ENCODE measurements around the gene NCBP1.
"Not testable (repeated sequence)": the region's sequence is repeated elsewhere in the genome, so short reads cannot be mapped to it uniquely, and the experiment has no call there.

NCBP1 gene

GRCh38 chr9:97617939-97618416 is 15.6 kb upstream of the NCBP1 start:
- no peak overlapping the region for H3K4ac ChIP-seq (ENCODE audit: low read length)
- no peaks in the 10 kb centered on the region for H3K4me1 ChIP-seq (ENCODE audit: control insufficient read depth in 2 of 2, insufficient read depth in 1 of 2, low read depth in 1 of 2, low read length in 2 of 2)
- no peak overlapping the region for H4K8ac ChIP-seq (ENCODE audit: low read depth, low read length)
- H3K23ac ChIP-seq (ENCODE audit: low read depth, low read length, poor library complexity), result no peak overlapping the region
- no peak overlapping the region for H2BK15ac ChIP-seq (ENCODE audit: low read length)
- H3K27ac ChIP-seq (replicated peaks; ENCODE audit: low read length), result no peak overlapping the region
- no peak overlapping the region for H2AK5ac ChIP-seq (ENCODE audit: low read depth, low read length)
- H3K36me3 ChIP-seq (replicated peaks in 1 of 2; ENCODE audit: control insufficient read depth in 2 of 2, insufficient read depth in 2 of 2, low read length in 2 of 2), result peaks cover 15 to 94% of the 10 kb centered on the region in 2 donors
- no peak overlapping the region for H3K18ac ChIP-seq (ENCODE audit: low read length)
- H2AFZ ChIP-seq (ENCODE audit: low read length), result no peak overlapping the region
- no peak overlapping the region for H3K4me2 ChIP-seq (ENCODE audit: insufficient read depth, low read length, poor library complexity, severe bottlenecking)
- no CpG with 5 or more reads among the region's 1 CpG for WGBS, 2 donors (ENCODE audit: extremely low coverage in 2 of 2, insufficient read length in 2 of 2, insufficient replicate concordance in 1 of 2)
- no peak overlapping the region for H3K9ac ChIP-seq (ENCODE audit: low read depth, low read length, poor library complexity)
- no peak overlapping the region for H2BK12ac ChIP-seq (ENCODE audit: low read length)
- DNase-seq (ENCODE audit: low spot score), result no peak
- H3K4me3 ChIP-seq (ENCODE audit: low read length in 2 of 2), result no peak overlapping the region
- H2BK5ac ChIP-seq (ENCODE audit: low read length), result no peak overlapping the region
- no peak overlapping the region for H3K14ac ChIP-seq (ENCODE audit: low read length)
- H4K91ac ChIP-seq (ENCODE audit: low read depth, low read length, poor library complexity), result no peak overlapping the region
- H3K9me3 ChIP-seq (replicated peaks in 1 of 2; ENCODE audit: control insufficient read depth in 2 of 2, insufficient read depth in 1 of 2, low read depth in 1 of 2, low read length in 2 of 2), result peaks cover 0 to 10% of the 10 kb centered on the region in 2 donors
- no peak overlapping the region for H2BK120ac ChIP-seq (ENCODE audit: low read depth, low read length)
- no peaks in the 10 kb centered on the region for H3K27me3 ChIP-seq (ENCODE audit: control insufficient read depth in 3 of 3, insufficient read depth in 3 of 3, low read depth in 1 of 3, low read length in 3 of 3)
- H3K79me1 ChIP-seq (ENCODE audit: low read depth, low read length), result no peaks in the 10 kb centered on the region

GRCh38 chr9:97620063-97620462 is 13.6 kb upstream of the NCBP1 start:
- H2BK120ac ChIP-seq (ENCODE audit: low read depth, low read length); H2AK5ac ChIP-seq (ENCODE audit: low read depth, low read length); H3K27ac ChIP-seq (replicated peaks; ENCODE audit: low read length); H3K4me1 ChIP-seq (ENCODE audit: control insufficient read depth in 2 of 2, insufficient read depth in 1 of 2, low read depth in 1 of 2, low read length in 2 of 2); H3K4me2 ChIP-seq (ENCODE audit: insufficient read depth, low read length, poor library complexity, severe bottlenecking); H2AFZ ChIP-seq (ENCODE audit: low read length); H3K4me3 ChIP-seq (ENCODE audit: low read length in 2 of 2); H3K23ac ChIP-seq (ENCODE audit: low read depth, low read length, poor library complexity); H2BK15ac ChIP-seq (ENCODE audit: low read length); H4K91ac ChIP-seq (ENCODE audit: low read depth, low read length, poor library complexity); H2BK12ac ChIP-seq (ENCODE audit: low read length); H3K4ac ChIP-seq (ENCODE audit: low read length); H3K18ac ChIP-seq (ENCODE audit: low read length); H4K8ac ChIP-seq (ENCODE audit: low read depth, low read length); H3K79me1 ChIP-seq (ENCODE audit: low read depth, low read length); DNase-seq (ENCODE audit: low spot score); H3K9ac ChIP-seq (ENCODE audit: low read depth, low read length, poor library complexity); H3K14ac ChIP-seq (ENCODE audit: low read length); H3K27me3 ChIP-seq (ENCODE audit: control insufficient read depth in 3 of 3, insufficient read depth in 3 of 3, low read depth in 1 of 3, low read length in 3 of 3); H2BK5ac ChIP-seq (ENCODE audit: low read length): not testable (repeated sequence)
- Histone ChIP-seq H3K36me3 (replicated peaks in 1 of 2; ENCODE audit: control insufficient read depth in 2 of 2, insufficient read depth in 2 of 2, low read length in 2 of 2) (peaks cover 18 to 96% of the 10 kb centered on the region in 2 donors), H3K9me3 (replicated peaks in 1 of 2; ENCODE audit: control insufficient read depth in 2 of 2, insufficient read depth in 1 of 2, low read depth in 1 of 2, low read length in 2 of 2) (peaks cover 0 to 16% of the 10 kb centered on the region in 2 donors)
- no CpG with 5 or more reads among the region's 2 CpGs for WGBS, 2 donors (ENCODE audit: extremely low coverage in 2 of 2, insufficient read length in 2 of 2, insufficient replicate concordance in 1 of 2)

- not testable (repeated sequence) for H2BK5ac ChIP-seq (ENCODE audit: low read length); H3K79me1 ChIP-seq (ENCODE audit: low read depth, low read length); H2AFZ ChIP-seq (ENCODE audit: low read length); H3K27me3 ChIP-seq (ENCODE audit: control insufficient read depth in 3 of 3, insufficient read depth in 3 of 3, low read depth in 1 of 3, low read length in 3 of 3); H3K4ac ChIP-seq (ENCODE audit: low read length); H2AK5ac ChIP-seq (ENCODE audit: low read depth, low read length); H2BK15ac ChIP-seq (ENCODE audit: low read length); H3K9ac ChIP-seq (ENCODE audit: low read depth, low read length, poor library complexity); H4K91ac ChIP-seq (ENCODE audit: low read depth, low read length, poor library complexity); H3K18ac ChIP-seq (ENCODE audit: low read length); H3K14ac ChIP-seq (ENCODE audit: low read length); H3K23ac ChIP-seq (ENCODE audit: low read depth, low read length, poor library complexity); H3K27ac ChIP-seq (replicated peaks; ENCODE audit: low read length); DNase-seq (ENCODE audit: low spot score); H3K4me1 ChIP-seq (ENCODE audit: control insufficient read depth in 2 of 2, insufficient read depth in 1 of 2, low read depth in 1 of 2, low read length in 2 of 2); H2BK12ac ChIP-seq (ENCODE audit: low read length); H4K8ac ChIP-seq (ENCODE audit: low read depth, low read length); H2BK120ac ChIP-seq (ENCODE audit: low read depth, low read length); H3K4me2 ChIP-seq (ENCODE audit: insufficient read depth, low read length, poor library complexity, severe bottlenecking)
- Histone ChIP-seq H3K36me3 (replicated peaks in 1 of 2; ENCODE audit: control insufficient read depth in 2 of 2, insufficient read depth in 2 of 2, low read length in 2 of 2) (peaks cover 17 to 97% of the 10 kb centered on the region in 2 donors), H3K9me3 (replicated peaks in 1 of 2; ENCODE audit: control insufficient read depth in 2 of 2, insufficient read depth in 1 of 2, low read depth in 1 of 2, low read length in 2 of 2) (peaks cover 0 to 16% of the 10 kb centered on the region in 2 donors), H3K4me3 (ENCODE audit: low read length in 2 of 2) (peak overlapping the region in 1 of 2 donors; percentile 53)
- WGBS, 2 donors (ENCODE audit: extremely low coverage in 2 of 2, insufficient read length in 2 of 2, insufficient replicate concordance in 1 of 2), result no CpG with 5 or more reads among the region's 5 CpGs
These were observed 11.1 kb upstream of the NCBP1 start for GRCh38 chr9:97622483-97622882.

GRCh38 chr9:97623946-97624345 is 9.7 kb upstream of the NCBP1 start:
- no CpG with 5 or more reads among the region's 1 CpG for WGBS, 2 donors (ENCODE audit: extremely low coverage in 2 of 2, insufficient read length in 2 of 2, insufficient replicate concordance in 1 of 2)

More at GRCh38 chr9:97623946-97624345, 9.7 kb upstream of the NCBP1 start:
- no peak overlapping the region for H2AFZ ChIP-seq (ENCODE audit: low read length)
- peaks cover 0 to 16% of the 10 kb centered on the region in 2 donors for H3K9me3 ChIP-seq (replicated peaks in 1 of 2; ENCODE audit: control insufficient read depth in 2 of 2, insufficient read depth in 1 of 2, low read depth in 1 of 2, low read length in 2 of 2)
- H3K14ac ChIP-seq (ENCODE audit: low read length), result no peak overlapping the region
- H4K91ac ChIP-seq (ENCODE audit: low read depth, low read length, poor library complexity), result no peak overlapping the region
- H3K27ac ChIP-seq (replicated peaks; ENCODE audit: low read length), result no peak overlapping the region
- no peak overlapping the region for H3K4ac ChIP-seq (ENCODE audit: low read length)
- H2BK5ac ChIP-seq (ENCODE audit: low read length), result no peak overlapping the region
- no peak overlapping the region for H4K8ac ChIP-seq (ENCODE audit: low read depth, low read length)
- H2BK15ac ChIP-seq (ENCODE audit: low read length), result no peak overlapping the region
- H3K18ac ChIP-seq (ENCODE audit: low read length), result no peak overlapping the region
- no peak overlapping the region for H2AK5ac ChIP-seq (ENCODE audit: low read depth, low read length)
- no peak overlapping the region for H2BK120ac ChIP-seq (ENCODE audit: low read depth, low read length)
- no peak overlapping the region for H2BK12ac ChIP-seq (ENCODE audit: low read length)
- no peak overlapping the region for H3K4me2 ChIP-seq (ENCODE audit: insufficient read depth, low read length, poor library complexity, severe bottlenecking)
- peaks cover 0 to 3% of the 10 kb centered on the region in 2 donors for H3K4me1 ChIP-seq (ENCODE audit: control insufficient read depth in 2 of 2, insufficient read depth in 1 of 2, low read depth in 1 of 2, low read length in 2 of 2)
- no peak overlapping the region for H3K4me3 ChIP-seq (ENCODE audit: low read length in 2 of 2)
- H3K27me3 ChIP-seq (ENCODE audit: control insufficient read depth in 3 of 3, insufficient read depth in 3 of 3, low read depth in 1 of 3, low read length in 3 of 3), result no peaks in the 10 kb centered on the region
- DNase-seq (ENCODE audit: low spot score), result no peak
- peaks cover 14 to 90% of the 10 kb centered on the region in 2 donors for H3K36me3 ChIP-seq (replicated peaks in 1 of 2; ENCODE audit: control insufficient read depth in 2 of 2, insufficient read depth in 2 of 2, low read length in 2 of 2)
- H3K23ac ChIP-seq (ENCODE audit: low read depth, low read length, poor library complexity), result no peak overlapping the region
- no peak overlapping the region for H3K9ac ChIP-seq (ENCODE audit: low read depth, low read length, poor library complexity)
- no peaks in the 10 kb centered on the region for H3K79me1 ChIP-seq (ENCODE audit: low read depth, low read length)
